DND-41 (cell line): ENCODE data around the gene METTL4.
"Not testable (repeated sequence)": the region's sequence is repeated elsewhere in the genome, so short reads cannot be mapped to it uniquely, and the experiment has no call there.

Experiments
- ATAC-seq: fragments of 200-7000 bp; cut with Tn5 transposase; 3 replicates; pipeline ENCODE4 v1.9.1; 2021; ENCODE audit warnings: low read depth; ENCODE audit not compliant: insufficient read depth
- DNase-seq: peaks from one replicate; pipeline ENCODE4 v3.0.0-alpha.2; 2020
- H2AFZ ChIP-seq: 2 replicates; pipeline ENCODE4 v1.6.0; 2012; ENCODE audit warnings: low read depth, low read length
- H3K27ac ChIP-seq: 2 replicates; pipeline ENCODE4 v1.5.1; 2012; ENCODE audit warnings: low read length, inconsistent platforms
- H3K27me3 ChIP-seq: fragments of 200-600 bp; sonication (generic); 2 replicates; pipeline ENCODE4 v1.6.0; 2012; ENCODE audit warnings: low read length, mild to moderate bottlenecking, inconsistent platforms; ENCODE audit not compliant: insufficient read depth, poor library complexity
- H3K36me3 ChIP-seq: 2 replicates; pipeline ENCODE4 v1.5.1; 2012; ENCODE audit warnings: low read length, inconsistent platforms; ENCODE audit not compliant: insufficient read depth
- H3K4me1 ChIP-seq: 2 replicates; pipeline ENCODE4 v1.5.1; 2012; ENCODE audit warnings: mild to moderate bottlenecking, low read length; ENCODE audit not compliant: insufficient read depth
- H3K4me2 ChIP-seq: 2 replicates; pipeline ENCODE4 v1.6.0; 2012; ENCODE audit warnings: mild to moderate bottlenecking, moderate library complexity, low read length, inconsistent platforms; ENCODE audit not compliant: insufficient read depth
- H3K4me3 ChIP-seq, 2 experiments: fragments of 200-600 bp in 1 of 2; shearing (Covaris generic) in 1 of 2; 2 replicates each; pipeline ENCODE4 v1.5.1; 2012 to 2016; ENCODE audit warnings: inconsistent platforms in 2 of 2, low read length in 2 of 2, mild to moderate bottlenecking in 2 of 2, low read depth in 1 of 2, moderate library complexity in 1 of 2
- H3K79me2 ChIP-seq: 2 replicates; pipeline ENCODE4 v1.6.0; 2012; ENCODE audit warnings: low read length, inconsistent platforms; ENCODE audit not compliant: insufficient read depth
- H3K9ac ChIP-seq: 2 replicates; pipeline ENCODE4 v1.6.0; 2012; ENCODE audit warnings: low read depth, mild to moderate bottlenecking, inconsistent platforms, low read length, moderate library complexity
- H3K9me3 ChIP-seq: 2 replicates; pipeline ENCODE4 v1.5.1; 2012; ENCODE audit warnings: low read length, moderate library complexity, mild to moderate bottlenecking, inconsistent platforms; ENCODE audit not compliant: insufficient read depth, severe bottlenecking
- H4K20me1 ChIP-seq: 2 replicates; pipeline ENCODE4 v1.6.0; 2012; ENCODE audit warnings: low read length; ENCODE audit not compliant: insufficient read depth
- CTCF ChIP-seq: IDR thresholded peaks from 2 replicates; pipeline ENCODE4 v1.5.1; 2012; ENCODE audit warnings: borderline replicate concordance, low read length, moderate library complexity, mild to moderate bottlenecking; ENCODE audit not compliant: poor library complexity, severe bottlenecking; ENCODE audit errors: extremely low read depth
- EZH2 ChIP-seq: IDR thresholded peaks from 3 replicates; pipeline ENCODE4 v1.6.1; 2012; ENCODE audit warnings: borderline replicate concordance, low read depth, mild to moderate bottlenecking, moderate library complexity, low read length, inconsistent platforms; ENCODE audit not compliant: severe bottlenecking

The METTL4 gene

GRCh38 chr18:2547477-2548087, 23.7 kb downstream of the METTL4 start:
- Histone ChIP-seq H2AFZ (no peak overlapping the region), H3K27ac (no peak overlapping the region), H3K9me3 (no peaks in the 10 kb centered on the region), H3K9ac (no peak overlapping the region), H3K36me3 (peaks cover 18% of the 10 kb centered on the region), H3K27me3 (no peaks in the 10 kb centered on the region), H3K79me2 (no peaks in the 10 kb centered on the region), H3K4me1 (no peaks in the 10 kb centered on the region), H4K20me1 (no peaks in the 10 kb centered on the region), H3K4me2 (no peak overlapping the region), H3K4me3 (no peak overlapping the region)
- TF ChIP-seq CTCF (peak; percentile 67), EZH2 (no peak)
- peak; percentile 76 for ATAC-seq
- DNase-seq: no peak

- Histone ChIP-seq H3K36me3 (peaks cover 23% of the 10 kb centered on the region), H3K4me3 (no peak overlapping the region), H3K9ac (no peak overlapping the region), H2AFZ (no peak overlapping the region), H3K9me3 (no peaks in the 10 kb centered on the region), H3K79me2 (no peaks in the 10 kb centered on the region), H3K27ac (no peak overlapping the region), H4K20me1 (no peaks in the 10 kb centered on the region), H3K4me1 (no peaks in the 10 kb centered on the region), H3K27me3 (no peaks in the 10 kb centered on the region), H3K4me2 (no peak overlapping the region)
- DNase-seq (no peak), ATAC-seq (no peak)
- TF ChIP-seq CTCF: no peak
- no peak for TF ChIP-seq EZH2
Observed at GRCh38 chr18:2545155-2545554, 26.1 kb downstream of the METTL4 start.

- not testable (repeated sequence) for H3K27me3 ChIP-seq, H3K27ac ChIP-seq, H2AFZ ChIP-seq, H3K9me3 ChIP-seq, H4K20me1 ChIP-seq, DNase-seq, H3K4me3 ChIP-seq, H3K4me1 ChIP-seq, H3K79me2 ChIP-seq, H3K4me2 ChIP-seq, H3K9ac ChIP-seq
- ATAC-seq: peak; percentile 64; the same call in 2 of the 3 replicates
- peak; percentile 71 for TF ChIP-seq CTCF
- peaks cover 22% of the 10 kb centered on the region for H3K36me3 ChIP-seq
Observed at GRCh38 chr18:2541925-2542563, 29.3 kb downstream of the METTL4 start.
